Astrocyte (in vitro differentiated cells and primary cell): Measurements from ENCODE around the gene EMID1. TPM values are rescaled to one million over a fixed set of nuclear protein-coding genes. Genes with fewer than 3 reads are reported as not detected.
A peak's percentile ranks its signal among the peaks of the same experiment; 100 is the strongest.

Source experiments
- DNase-seq: peaks from one replicate; pipeline ENCODE4 v3.0.0-alpha.2; 2010; ENCODE audit warnings: low read depth
- FAIRE-seq: peaks from 2 replicates; lab custom pipeline; 2011; peaks lifted over from hg19 to GRCh38; lab: Jason Lieb, UNC
- H2AFZ ChIP-seq: 2 replicates; pipeline ENCODE4 v1.6.0; 2012; ENCODE audit warnings: low read depth, low read length, inconsistent platforms
- H3K27ac ChIP-seq: 2 replicates; pipeline ENCODE4 v1.5.1; 2011; ENCODE audit warnings: low read depth, low read length, inconsistent platforms
- H3K27me3 ChIP-seq: 2 replicates; pipeline ENCODE4 v1.6.0; 2011; ENCODE audit warnings: low read length, inconsistent platforms; ENCODE audit not compliant: insufficient read depth
- H3K36me3 ChIP-seq: 2 replicates; pipeline ENCODE4 v1.5.1; 2011; ENCODE audit warnings: low read length, inconsistent platforms; ENCODE audit not compliant: insufficient read depth
- H3K4me1 ChIP-seq: 2 replicates; pipeline ENCODE4 v1.5.1; 2011; ENCODE audit warnings: low read length, inconsistent platforms; ENCODE audit not compliant: insufficient read depth
- H3K4me2 ChIP-seq: 2 replicates; pipeline ENCODE4 v1.6.0; 2012; ENCODE audit warnings: low read length, inconsistent platforms
- H3K4me3 ChIP-seq: 2 replicates; pipeline ENCODE4 v1.5.1; 2011; ENCODE audit warnings: low read depth, mild to moderate bottlenecking, low read length, inconsistent platforms; ENCODE audit not compliant: insufficient read depth
- H3K79me2 ChIP-seq: 2 replicates; pipeline ENCODE4 v1.6.0; 2012; ENCODE audit warnings: mild to moderate bottlenecking, low read length, inconsistent platforms; ENCODE audit not compliant: insufficient read depth
- H3K9ac ChIP-seq: 2 replicates; pipeline ENCODE4 v1.6.0; 2012; ENCODE audit warnings: mild to moderate bottlenecking, low read length, inconsistent platforms
- H3K9me3 ChIP-seq: 2 replicates; pipeline ENCODE4 v1.5.1; 2012; ENCODE audit warnings: low read depth, mild to moderate bottlenecking, low read length, inconsistent platforms; ENCODE audit not compliant: insufficient read depth
- H4K20me1 ChIP-seq: 2 replicates; pipeline ENCODE4 v1.6.0; 2012; ENCODE audit warnings: low read length, inconsistent platforms; ENCODE audit not compliant: insufficient read depth
- H3K27ac Mint-ChIP-seq: one replicate; pipeline ENCODE4 v1.8.0; 2021; ENCODE audit warnings: mild to moderate bottlenecking, mixed read lengths; ENCODE audit not compliant: unreplicated experiment
- H3K27me3 Mint-ChIP-seq: one replicate; pipeline ENCODE4 v1.8.0; 2021; ENCODE audit warnings: low read depth, mixed read lengths; ENCODE audit not compliant: unreplicated experiment
- H3K36me3 Mint-ChIP-seq: one replicate; pipeline ENCODE4 v1.8.0; 2021; ENCODE audit warnings: low read depth, mixed read lengths; ENCODE audit not compliant: unreplicated experiment
- H3K4me1 Mint-ChIP-seq: one replicate; pipeline ENCODE4 v1.8.0; 2021; ENCODE audit warnings: low read depth, mixed read lengths; ENCODE audit not compliant: unreplicated experiment
- H3K4me3 Mint-ChIP-seq: one replicate; pipeline ENCODE4 v1.8.0; 2021; ENCODE audit warnings: mild to moderate bottlenecking, moderate library complexity, mixed read lengths; ENCODE audit not compliant: unreplicated experiment
- H3K9me3 Mint-ChIP-seq: one replicate; pipeline ENCODE4 v1.8.0; 2021; ENCODE audit warnings: mild to moderate bottlenecking, mixed read lengths; ENCODE audit not compliant: unreplicated experiment
- EZH2 ChIP-seq: IDR thresholded peaks from 2 replicates; pipeline ENCODE4 v1.6.1; 2012; ENCODE audit warnings: mild to moderate bottlenecking, low read length, inconsistent platforms; ENCODE audit not compliant: insufficient read depth
- total RNA-seq: library from RNA; stranded (reverse); gene quantifications from 2 replicates; pipeline ENCODE4 v1.2.1, GENCODE V29; 2021
- TF ChIP-seq, protein P1 (sequence below): IDR thresholded peaks from 2 replicates; pipeline ENCODE4 v1.5.1; 2011; ENCODE audit warnings: low read depth, mild to moderate bottlenecking, inconsistent platforms, low read length, moderate library complexity; ENCODE audit not compliant: insufficient read depth

The EMID1 gene
- total RNA-seq, 1 donor from 2014 or later, result 0.34 TPM

DNA sequence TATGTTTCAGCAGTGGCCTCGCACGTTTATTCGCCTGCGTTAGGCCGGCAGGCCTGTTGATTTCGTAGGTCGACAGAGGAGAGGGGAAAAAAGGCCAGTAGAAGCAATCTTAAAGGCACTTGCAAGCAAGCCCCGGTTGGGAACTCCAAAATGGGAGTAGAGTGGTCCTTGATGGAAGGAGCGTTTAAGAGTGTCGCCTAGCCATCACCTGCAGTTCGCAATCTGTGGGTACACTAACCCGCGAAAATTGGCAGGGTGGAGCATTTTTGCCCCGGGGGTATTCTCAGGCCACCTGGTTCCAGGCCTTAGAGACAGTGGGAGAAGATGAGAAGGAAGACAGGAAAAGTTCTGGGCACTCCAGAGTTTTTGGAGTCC is 63.5 kb downstream of the EMID1 start:
- Histone ChIP-seq H3K36me3 (peaks cover 35% of the 10 kb centered on the region), H3K4me1 (peaks cover 38% of the 10 kb centered on the region), H3K79me2 (peaks cover 86% of the 10 kb centered on the region), H4K20me1 (peaks cover 58% of the 10 kb centered on the region), H3K27me3 (no peaks in the 10 kb centered on the region), H3K27ac (peak overlapping the region; percentile 100), H3K9me3 (no peaks in the 10 kb centered on the region), H3K9ac (peak overlapping the region; percentile 100), H3K4me3 (peak overlapping the region; percentile 98), H3K4me2 (peak overlapping the region; percentile 89), H2AFZ (no peak overlapping the region)
- no peak for FAIRE-seq
- DNase-seq, result no peak
- Mint-ChIP-seq H3K9me3 (no peaks in the 10 kb centered on the region), H3K4me3 (peak overlapping the region; percentile 95), H3K4me1 (peaks cover 43% of the 10 kb centered on the region), H3K27ac (peak overlapping the region; percentile 96), H3K27me3 (no peaks in the 10 kb centered on the region), H3K36me3 (peaks cover 10% of the 10 kb centered on the region)
- TF ChIP-seq, protein P1, sequence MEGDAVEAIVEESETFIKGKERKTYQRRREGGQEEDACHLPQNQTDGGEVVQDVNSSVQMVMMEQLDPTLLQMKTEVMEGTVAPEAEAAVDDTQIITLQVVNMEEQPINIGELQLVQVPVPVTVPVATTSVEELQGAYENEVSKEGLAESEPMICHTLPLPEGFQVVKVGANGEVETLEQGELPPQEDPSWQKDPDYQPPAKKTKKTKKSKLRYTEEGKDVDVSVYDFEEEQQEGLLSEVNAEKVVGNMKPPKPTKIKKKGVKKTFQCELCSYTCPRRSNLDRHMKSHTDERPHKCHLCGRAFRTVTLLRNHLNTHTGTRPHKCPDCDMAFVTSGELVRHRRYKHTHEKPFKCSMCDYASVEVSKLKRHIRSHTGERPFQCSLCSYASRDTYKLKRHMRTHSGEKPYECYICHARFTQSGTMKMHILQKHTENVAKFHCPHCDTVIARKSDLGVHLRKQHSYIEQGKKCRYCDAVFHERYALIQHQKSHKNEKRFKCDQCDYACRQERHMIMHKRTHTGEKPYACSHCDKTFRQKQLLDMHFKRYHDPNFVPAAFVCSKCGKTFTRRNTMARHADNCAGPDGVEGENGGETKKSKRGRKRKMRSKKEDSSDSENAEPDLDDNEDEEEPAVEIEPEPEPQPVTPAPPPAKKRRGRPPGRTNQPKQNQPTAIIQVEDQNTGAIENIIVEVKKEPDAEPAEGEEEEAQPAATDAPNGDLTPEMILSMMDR, result no peak
- no peak for TF ChIP-seq EZH2

DNA sequence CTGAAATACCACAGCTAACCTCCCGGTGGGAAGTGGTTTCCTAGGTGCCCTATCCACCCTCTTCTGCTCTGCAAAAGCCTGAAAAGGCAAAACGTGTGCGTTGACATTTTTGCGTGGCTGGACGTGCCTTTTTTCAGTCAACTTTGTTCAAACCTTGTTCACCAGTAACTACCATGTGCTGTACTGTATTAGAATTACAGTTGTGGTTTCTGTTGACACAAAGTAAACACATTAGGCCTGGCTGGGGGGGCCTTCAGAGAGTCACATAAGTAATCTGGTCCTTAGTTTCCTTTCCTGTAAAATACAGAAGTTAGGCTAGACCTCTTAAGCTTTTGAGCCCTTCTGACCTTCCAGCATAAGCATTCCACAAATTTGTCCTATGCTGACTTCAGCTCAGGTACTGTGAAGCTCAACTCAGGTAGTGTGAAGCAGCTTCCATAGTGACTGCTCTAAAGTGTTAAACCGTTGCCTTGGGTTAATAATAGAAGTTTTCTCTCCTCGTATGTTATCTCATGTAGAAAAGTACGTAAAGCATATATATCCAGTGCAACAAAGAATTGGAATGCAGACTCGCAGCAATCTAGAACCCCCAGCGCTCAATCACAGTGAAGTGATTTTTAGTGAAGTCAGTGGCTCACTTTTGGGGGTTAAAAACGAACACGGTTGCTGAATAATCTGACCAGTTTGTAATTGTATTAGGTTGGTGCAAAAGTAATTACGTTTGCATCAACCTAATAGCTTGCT is 64.2 kb downstream of the EMID1 start:
- Histone ChIP-seq H3K27ac (peak overlapping the region; percentile 100), H3K4me2 (peak overlapping the region; percentile 89), H4K20me1 (peaks cover 65% of the 10 kb centered on the region), H3K4me1 (peaks cover 38% of the 10 kb centered on the region), H3K9ac (peak overlapping the region; percentile 100), H3K27me3 (no peaks in the 10 kb centered on the region), H3K4me3 (peak overlapping the region; percentile 98), H2AFZ (no peak overlapping the region), H3K79me2 (peaks cover 93% of the 10 kb centered on the region), H3K9me3 (no peaks in the 10 kb centered on the region), H3K36me3 (peaks cover 41% of the 10 kb centered on the region)
- Mint-ChIP-seq H3K4me1 (peaks cover 44% of the 10 kb centered on the region), H3K36me3 (peaks cover 12% of the 10 kb centered on the region), H3K27ac (peak overlapping the region; percentile 96), H3K27me3 (no peaks in the 10 kb centered on the region), H3K4me3 (peak overlapping the region; percentile 95), H3K9me3 (no peaks in the 10 kb centered on the region)
- DNase-seq (no peak), FAIRE-seq (no peak)
- TF ChIP-seq, protein P1, result no peak
- TF ChIP-seq EZH2, result no peak
